ENCODE measurements around the gene SSBP1.

- TF ChIP-seq CTCF (IDR thresholded peaks at IDR 0.05), result no peak
- TF ChIP-seq POLR2A (IDR thresholded peaks at IDR 0.05), result no peak
These were observed 23.1 kb upstream of the SSBP1 start for GRCh38 chr7:141715018-141715417.
